Dermis blood vessel endothelial cell (primary cell): Measurements from ENCODE around the gene PDE4A. TPM values are rescaled to one million over a fixed set of nuclear protein-coding genes. Genes with fewer than 3 reads are reported as not detected.
A peak's percentile ranks its signal among the peaks of the same experiment; 100 is the strongest.
"Not testable (repeated sequence)": the region's sequence is repeated elsewhere in the genome, so short reads cannot be mapped to it uniquely, and the experiment has no call there.

Source experiments
- DNase-seq: peaks from one replicate; pipeline ENCODE4 v3.0.0; 2010
- total RNA-seq: library from RNA; depleted of rRNA; stranded (reverse); fragments of >200 nt; gene quantifications from 2 replicates; pipeline ENCODE4 v1.2.3, GENCODE V29; 2014

The PDE4A gene
- total RNA-seq, 1 donor from 2014 or later, result 2.2 TPM

DNA sequence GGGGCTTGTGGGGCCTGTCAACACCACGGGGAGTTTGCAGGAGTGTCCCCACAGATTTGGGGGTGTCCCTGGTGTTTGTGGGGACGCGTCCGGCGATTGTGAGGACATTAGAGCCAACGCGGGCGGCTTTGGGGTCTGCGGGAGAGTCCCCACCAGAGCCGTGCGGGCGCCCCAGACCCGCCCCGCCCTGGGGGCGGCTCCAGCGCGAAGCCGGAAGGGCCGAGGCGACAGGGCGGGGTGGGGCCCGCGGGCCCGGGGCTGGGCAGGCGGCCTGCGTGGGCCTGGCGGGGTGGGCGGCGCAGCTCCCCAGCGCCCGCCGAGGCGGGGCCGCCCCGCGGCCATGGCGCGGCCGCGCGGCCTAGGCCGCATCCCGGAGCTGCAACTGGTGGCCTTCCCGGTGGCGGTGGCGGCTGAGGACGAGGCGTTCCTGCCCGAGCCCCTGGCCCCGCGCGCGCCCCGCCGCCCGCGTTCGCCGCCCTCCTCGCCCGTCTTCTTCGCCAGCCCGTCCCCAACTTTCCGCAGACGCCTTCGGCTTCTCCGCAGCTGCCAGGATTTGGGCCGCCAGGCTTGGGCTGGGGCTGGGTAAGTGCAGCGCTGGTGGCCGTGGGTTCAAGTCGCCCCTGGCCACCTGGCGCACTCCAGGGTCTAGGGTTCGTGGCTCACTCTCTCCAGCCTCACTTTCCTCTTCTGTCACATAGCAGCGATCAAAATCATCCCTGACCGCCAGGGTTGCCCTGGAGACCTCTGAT is 10.3 kb downstream of the PDE4A start:
- peak; percentile 28 for DNase-seq

DNA sequence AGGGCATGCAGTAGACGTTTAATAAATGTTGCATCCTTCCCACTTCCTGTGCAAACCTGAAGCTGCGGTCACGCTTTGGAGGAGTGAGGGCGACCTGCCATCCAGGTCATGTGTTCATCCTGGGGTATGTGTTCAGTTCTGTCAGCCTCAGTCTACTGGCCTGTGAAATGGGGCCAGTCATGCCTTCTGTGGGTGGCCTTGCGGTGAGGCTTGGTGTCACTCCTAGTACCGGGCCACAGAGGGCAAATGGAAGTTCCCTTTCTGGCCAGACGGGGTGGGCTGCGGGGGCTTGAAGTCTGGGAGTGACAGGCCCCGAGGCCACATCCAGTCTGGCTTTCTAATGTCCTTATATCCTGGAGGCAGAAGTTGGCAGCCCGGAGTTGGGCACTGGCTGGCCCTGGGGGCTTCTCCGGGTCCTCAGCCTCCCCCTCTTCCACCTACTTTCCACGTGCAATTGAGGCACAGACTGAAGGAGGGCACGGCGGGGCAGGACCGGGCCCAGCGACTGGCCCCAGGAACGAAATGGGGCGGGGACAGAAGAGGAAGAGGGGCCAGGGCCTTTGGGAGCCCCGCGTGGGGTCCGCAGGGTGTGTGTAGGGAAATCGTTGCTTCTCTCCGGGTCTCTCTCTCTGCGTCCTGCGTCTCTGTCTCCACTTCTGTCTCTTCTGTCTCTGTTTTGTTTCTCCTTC is 11.1 kb downstream of the PDE4A start:
- no peak for DNase-seq

DNA sequence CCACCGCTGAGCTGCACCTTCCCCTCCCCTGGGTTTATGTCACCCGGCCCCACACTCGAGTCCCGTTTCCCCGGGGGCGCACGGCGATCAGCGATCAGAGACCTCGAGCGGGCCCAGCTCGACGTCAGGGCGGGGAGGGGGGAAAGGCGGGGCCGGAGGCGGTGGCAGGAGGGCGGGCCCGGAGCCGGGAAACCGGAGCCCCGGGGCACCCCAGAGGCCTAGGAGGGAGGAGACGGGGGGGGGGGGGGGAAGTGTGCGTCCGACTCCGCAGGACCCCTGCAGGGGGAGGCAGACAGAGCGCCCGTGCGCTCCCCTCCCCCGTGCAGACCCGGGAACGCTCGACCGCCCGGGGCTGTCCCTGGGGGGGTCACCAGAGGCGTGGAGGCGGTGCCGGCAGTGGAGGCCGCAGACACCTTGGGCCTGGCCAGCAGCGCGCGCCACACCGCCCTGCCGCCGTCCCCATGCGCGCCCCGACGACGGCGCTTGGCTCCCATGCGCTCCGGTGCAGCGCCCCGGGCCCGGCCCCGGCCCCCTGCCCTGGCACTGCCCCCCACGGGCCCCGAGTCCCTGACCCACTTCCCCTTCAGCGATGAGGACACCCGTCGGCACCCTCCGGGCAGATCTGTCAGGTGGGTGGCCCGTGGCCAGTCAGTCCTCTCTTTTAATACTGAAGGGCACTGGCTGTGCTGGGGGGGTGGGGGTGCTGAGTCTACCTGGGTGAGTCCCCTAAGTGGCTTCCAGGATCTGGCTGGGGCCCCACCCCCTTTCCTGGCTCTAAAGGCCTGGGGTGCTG is 11.8 kb downstream of the PDE4A start:
- DNase-seq, result peak; percentile 40

DNA sequence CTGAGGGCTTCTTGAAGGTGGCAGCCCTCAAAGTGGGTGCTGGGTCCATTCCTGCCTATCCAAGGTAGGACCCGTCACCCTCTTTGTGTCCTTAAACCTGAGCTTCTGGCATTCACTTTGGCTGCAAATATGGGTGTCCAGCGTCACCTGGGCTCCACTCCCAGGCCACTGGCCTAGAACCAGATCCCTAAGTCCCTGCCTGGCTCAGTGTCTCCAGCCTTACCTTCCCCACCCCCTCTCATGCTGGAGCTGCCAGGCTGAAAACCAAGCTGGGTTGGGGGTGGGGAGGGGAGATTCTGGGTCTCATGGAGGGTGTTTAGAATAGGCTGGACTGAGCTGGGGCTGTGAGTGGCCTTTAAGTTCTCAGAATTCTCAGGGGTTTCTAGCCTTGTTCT is 12.4 kb downstream of the PDE4A start:
- no peak for DNase-seq

DNA sequence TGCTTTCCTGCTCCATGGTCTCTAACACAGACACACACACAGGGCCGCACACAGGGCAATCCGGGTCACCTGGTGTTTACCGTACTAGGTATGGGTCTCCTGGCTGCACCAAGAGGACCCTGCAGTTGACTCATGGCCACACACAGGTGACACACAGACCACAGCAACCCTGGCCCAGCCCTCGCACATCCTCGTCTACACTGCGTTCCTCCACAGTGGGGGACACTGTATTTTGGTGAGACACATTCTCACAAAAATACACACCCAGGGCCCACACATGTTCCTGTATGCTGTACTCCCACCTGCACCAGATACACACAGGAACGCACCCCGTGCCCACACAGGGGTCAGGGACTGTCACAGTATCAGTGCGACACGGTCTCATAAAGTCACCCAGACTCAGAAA is 12.8 kb downstream of the PDE4A start:
- DNase-seq, result no peak

DNA sequence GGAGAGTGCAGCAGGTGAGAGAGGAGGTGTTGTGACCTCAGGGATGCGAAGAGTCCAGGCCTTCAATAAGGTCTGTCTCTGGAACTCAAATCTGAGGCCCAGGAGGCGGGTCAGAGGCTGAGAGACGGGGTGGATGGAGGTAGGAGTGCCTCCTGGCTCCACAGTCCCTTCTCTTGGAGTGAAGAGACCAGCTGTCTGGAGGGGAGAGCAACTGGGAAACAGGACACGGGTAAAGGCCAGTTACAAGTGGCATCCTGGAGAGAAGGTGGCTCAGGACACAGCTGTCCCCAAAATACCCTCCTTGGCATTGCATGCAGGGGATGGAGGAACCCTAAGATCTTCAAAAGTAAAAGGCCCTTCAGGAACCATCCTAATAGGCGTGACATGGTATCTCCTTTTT is 19.2 kb downstream of the PDE4A start:
- DNase-seq, result no peak

DNA sequence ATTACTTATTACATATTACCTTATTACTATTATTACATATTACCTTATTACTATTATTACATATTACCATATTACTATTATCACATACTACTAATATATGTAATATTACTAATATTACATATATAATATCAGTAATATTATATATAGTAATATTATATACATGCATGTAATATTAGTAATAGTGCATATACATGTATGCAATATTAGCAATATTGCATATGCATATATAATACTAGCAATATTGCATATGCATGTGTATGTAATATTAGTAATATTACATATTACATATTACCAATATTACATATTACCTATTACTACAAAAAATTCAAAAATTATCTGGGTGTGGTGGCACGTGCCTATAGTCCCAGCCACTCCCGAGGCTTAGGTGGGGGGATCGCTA is 22.4 kb downstream of the PDE4A start:
- no peak for DNase-seq

DNA sequence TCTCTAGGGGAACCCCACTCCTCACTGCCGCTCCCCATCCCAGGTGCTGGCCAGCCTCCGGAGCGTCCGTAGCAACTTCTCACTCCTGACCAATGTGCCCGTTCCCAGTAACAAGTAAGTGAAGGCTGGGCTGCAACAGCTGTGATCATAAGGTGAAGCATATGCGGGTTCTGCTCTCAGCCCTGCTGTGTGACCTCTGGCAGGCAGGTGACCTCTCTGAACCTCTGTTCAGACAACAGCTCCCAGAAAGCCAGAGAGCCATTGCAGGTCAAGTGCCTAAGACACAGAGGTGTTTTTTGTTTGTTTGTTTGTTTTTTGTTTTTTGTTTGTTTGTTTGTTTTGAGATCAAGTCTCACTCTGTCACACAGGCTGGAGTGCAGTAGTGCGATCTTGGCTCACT is 28.7 kb downstream of the PDE4A start:
- DNase-seq, result no peak

DNA sequence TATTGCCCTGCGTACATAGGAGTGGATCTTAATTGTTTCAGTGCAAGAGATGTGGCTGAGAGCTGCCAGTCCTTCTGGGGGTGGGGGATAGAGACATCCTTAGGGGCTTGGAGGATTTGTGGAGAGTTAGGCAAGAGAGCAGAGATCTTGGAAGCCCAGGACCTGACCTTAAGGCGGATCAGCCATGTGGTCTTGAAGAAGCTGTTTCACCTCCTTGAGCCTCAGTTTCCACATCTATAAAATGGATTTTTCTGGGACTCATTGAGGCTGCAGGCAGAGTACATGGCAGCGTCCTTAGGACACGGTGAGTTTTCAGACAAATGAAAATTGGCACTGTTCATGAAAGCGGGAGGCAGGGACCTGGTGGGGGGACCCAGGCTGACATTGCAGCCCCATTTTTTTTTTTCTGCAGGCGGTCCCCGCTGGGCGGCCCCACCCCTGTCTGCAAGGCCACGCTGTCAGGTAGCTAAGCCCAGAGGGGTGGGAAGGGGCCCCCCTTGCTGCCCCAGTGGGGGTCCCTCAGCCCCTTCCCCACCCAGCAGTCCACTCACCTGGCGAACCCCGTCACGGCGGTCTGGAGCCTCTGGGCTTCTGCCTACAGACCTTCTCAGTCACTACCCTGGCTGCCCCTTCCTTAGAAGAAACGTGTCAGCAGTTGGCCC is 30.0 kb downstream of the PDE4A start:
- no peak for DNase-seq

DNA sequence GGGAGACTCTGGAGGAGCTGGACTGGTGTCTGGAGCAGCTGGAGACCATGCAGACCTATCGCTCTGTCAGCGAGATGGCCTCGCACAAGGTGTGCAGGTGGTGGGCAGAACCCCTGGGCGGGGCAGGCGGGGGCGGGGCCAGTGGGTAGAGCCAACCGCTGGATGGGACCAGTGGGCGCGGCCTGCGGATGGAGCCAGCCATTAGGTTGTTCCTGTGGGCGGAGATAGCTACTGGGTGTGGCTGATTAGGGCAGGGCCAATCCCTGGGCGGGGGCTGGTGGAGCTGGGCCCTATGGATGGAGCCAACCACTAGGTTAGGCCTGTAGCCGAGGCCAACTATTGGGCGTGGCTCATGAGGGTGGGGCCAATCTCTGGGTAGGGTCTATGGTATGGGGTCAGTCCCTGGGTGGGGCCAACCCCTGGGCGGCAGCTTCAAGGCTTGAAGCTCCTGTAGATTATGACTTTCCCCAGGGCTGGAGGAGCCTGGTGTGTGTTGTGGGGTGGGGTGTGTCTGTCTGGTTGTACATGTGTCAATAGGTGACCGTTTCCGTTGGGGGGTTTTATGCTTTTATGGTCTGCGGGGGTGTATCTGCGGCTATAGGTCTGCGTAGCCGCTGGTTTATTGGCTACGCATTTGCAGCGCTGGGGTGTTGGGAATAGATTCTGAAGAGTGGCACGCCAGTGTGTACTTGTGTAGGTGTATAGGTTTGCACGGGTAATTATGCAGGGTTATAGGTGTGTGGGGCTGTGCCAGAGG is 30.7 kb downstream of the PDE4A start:
- DNase-seq, result no peak

DNA sequence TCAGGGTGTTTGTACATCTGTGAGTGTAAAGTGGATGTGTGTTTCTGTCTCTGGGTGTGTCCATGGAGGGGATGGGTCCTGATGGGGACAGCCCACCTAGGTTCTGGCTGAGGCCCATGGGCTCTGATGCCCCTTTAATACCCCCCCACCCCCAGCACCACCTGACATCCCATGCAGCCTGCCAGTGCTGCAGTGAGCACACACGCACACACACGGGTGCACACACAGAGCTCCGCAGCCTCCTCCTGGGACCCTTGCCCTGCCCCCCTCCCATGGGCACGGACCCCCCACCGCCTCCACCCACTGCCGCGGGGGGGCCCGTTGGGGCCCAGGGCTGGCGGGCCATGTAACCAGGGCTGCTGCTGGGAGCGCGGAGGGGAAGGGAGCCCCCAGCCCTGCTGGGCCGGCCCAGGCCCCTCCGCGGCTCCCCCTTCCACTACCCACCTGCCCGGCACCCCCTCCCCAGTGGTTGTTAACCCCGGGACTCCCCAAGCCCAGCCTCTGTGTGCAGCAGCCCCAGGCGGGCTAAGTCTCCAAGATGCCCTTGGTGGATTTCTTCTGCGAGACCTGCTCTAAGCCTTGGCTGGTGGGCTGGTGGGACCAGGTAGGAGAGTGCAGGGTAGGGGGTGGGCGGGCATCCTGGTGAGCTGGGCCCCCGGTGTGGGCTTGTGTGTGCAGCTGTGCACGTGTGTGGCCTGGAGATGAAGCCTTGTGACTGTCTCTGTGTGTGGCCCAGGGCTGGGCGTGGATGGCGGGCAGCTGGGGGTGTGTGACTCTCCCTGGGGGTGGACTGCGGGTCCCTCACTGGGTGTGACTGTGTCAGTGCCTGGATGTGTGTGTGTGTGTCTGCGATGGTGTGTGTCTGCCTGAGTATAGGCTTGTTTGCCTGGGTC is 32.6 kb downstream of the PDE4A start:
- DNase-seq, result no peak

DNA sequence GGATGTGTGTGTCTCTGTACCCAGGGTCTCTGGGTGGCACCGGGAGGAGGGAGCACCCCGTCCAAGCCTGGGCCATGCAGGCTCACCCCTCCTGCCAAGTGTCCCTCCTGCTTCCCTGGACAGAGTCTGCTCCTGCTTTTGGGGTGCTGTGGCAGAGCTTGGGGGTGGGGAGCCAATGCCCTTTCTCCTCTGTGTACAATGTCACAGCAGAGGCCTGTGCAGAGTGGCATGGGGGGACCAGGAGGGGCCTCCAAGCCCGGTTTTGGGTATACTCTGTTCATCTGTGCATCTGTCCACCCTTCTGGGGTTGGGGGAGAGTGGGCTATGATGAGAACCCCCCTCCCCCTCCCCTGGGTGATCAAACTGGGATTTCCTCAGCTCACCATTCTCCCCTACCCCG is 33.5 kb downstream of the PDE4A start:
- no peak for DNase-seq

DNA sequence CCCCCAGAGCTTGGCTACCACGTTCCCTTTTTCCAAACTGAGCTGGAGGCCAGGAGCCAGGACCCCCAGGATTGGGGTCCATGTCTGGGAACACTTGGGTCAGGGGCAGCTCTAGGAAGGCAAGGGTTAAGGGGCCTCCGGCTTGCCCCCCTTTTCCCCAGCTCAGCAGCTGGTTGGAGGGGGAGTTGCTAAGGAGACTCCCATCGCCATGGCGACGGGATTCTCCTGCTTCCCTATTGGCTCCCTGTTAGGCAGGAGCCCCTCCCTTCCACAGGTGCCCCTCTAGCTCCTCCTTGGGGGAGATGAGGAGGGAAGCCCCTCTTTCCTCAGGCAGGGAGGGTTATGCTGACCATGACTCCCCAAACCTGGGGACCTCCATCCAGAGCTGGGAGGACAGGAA is 33.9 kb downstream of the PDE4A start:
- peak; percentile 42 for DNase-seq

DNA sequence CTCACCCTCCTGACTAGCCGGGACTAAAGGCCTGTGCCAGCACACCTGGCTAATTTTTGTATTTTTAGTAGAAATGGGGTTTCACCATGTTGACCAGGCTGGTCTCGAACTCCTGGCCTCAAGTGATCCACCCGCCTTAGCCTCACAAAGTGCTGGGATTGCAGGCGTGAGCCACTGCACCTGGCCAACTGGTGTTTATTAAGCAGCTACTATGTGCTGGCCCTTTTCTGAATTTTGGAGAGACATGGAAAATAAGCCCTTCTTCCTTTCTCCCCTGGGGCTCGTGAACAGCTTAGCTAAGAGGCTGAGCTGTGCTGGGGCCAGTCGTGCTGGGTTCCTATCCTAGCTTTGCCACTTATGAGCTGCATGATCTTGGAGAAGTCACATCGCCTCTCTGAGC is 38.4 kb downstream of the PDE4A start:
- not testable (repeated sequence) for DNase-seq

DNA sequence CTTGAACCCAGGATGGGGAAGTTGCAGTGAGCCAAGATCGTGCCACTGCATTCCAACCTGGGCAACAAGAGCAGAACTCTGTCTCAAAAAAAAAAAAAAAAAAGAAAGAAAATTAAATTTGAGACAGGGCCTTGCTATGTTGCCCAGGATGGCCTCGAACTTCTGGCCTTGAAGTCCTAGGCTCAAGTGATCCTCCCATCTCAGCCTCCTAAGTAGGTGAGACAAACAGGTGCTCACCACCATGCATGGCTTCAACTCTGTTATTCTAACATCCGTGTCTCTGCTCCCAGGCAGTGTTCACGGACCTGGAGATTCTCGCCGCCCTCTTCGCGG is 40.3 kb downstream of the PDE4A start:
- DNase-seq, result no peak

DNA sequence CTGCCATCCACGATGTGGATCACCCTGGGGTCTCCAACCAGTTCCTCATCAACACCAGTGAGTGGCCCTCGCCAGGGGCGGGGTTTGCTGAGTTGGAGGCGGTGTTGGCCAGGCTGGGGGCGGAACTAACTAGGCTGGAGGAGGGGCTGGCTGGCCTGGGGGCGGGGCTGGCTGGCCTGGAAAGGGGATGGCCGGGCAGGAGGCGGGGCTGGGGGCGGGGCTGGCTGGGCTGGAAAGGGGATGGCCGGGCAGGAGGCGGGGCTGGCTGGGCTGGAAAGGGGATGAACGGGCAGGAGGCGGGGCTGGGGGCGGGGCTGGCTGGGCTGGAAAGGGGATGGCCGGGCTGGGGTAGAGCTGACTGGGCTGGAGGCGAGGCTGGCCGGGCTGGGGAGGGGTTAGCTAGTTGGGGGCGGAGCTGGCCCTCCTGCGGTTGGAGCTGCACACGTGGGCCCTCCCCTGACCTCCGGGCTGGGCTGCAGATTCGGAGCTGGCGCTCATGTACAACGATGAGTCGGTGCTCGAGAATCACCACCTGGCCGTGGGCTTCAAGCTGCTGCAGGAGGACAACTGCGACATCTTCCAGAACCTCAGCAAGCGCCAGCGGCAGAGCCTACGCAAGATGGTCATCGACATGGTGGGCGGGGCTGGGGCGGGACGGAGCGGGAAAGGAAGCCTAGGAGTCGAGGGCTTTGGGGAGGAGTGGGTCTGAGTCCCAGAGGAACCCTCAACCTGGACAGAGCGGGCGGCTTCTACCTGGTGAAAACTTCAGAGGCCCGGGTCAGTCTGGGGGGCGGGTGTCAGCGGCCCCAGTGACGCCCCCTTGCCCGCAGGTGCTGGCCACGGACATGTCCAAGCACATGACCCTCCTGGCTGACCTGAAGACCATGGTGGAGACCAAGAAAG is 41.0 kb downstream of the PDE4A start:
- peak; percentile 95 for DNase-seq

DNA sequence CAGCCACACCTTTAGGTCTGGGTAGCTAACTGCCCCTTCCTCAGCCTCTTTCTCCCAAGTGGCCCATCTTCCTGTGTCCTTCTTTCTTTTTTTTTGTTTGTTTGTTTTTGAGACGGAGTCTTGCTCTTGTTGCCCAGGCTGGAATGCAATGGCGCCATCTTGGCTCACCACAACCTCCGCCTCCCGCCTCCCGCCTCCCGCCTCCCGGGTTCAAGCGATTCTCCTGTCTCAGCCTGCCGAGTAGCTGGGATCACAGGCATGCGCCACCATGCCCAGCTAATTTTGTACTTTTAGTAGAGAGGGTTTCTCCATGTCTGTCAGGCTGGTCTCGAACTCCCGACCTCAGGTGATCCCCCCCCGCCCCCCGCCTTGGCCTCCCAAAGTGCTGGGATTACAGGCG is 41.7 kb downstream of the PDE4A start:
- DNase-seq, result not testable (repeated sequence)

DNA sequence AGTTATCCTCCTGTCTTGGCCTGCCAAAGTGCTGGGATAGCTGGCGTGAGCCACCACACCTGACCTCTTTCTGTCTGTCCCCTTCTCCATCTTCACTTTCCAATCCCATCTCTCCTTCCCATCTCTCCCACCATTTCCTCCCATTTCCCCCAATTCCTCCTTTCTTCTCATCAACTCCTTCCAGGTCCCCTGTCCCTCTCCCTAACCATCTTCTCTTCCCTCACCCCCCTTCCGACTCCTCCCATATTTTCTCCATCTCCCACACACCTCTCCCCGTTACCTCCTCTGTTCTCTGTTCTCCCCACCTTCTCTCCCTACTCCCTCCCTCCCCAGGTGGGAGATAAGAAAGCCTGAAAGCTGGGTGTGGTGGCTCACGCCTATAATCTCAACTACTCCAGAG is 42.2 kb downstream of the PDE4A start:
- DNase-seq, result no peak

DNA sequence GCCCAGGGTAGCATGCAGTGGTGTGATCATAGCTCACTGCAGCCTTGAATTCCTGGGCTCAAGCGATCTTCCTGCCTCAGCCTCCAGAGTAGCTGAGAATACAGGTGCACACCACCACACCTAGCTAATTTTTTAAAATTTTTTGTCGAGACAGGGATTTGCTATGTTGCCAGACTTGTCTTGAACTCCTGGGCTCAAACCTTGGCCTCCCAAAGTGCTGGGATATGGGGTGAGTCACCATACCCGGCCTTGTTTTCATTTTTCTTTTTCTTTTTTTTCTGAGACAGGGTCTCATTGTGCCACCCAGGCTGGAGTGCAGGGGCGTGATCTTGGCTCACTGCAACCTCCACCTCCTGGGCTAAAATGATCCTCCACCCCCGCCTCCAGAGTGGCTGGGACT is 44.1 kb downstream of the PDE4A start:
- no peak for DNase-seq

DNA sequence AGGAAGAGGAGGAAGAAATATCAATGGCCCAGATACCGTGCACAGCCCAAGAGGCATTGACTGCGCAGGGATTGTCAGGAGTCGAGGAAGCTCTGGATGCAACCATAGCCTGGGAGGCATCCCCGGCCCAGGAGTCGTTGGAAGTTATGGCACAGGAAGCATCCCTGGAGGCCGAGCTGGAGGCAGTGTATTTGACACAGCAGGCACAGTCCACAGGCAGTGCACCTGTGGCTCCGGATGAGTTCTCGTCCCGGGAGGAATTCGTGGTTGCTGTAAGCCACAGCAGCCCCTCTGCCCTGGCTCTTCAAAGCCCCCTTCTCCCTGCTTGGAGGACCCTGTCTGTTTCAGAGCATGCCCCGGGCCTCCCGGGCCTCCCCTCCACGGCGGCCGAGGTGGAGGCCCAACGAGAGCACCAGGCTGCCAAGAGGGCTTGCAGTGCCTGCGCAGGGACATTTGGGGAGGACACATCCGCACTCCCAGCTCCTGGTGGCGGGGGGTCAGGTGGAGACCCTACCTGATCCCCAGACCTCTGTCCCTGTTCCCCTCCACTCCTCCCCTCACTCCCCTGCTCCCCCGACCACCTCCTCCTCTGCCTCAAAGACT is 46.9 kb downstream of the PDE4A start:
- no peak for DNase-seq
